Osteocyte (in vitro differentiated cells): ENCODE results near the gene ROCK1. TPM values are rescaled to one million over a fixed set of nuclear protein-coding genes. Genes with fewer than 3 reads are reported as not detected.
"Not testable (repeated sequence)": the region's sequence is repeated elsewhere in the genome, so short reads cannot be mapped to it uniquely, and the experiment has no call there.

Source experiments
- DNase-seq: peaks from one replicate; pipeline ENCODE4 v3.0.0; 2021; ENCODE audit warnings: mixed read lengths; ENCODE audit not compliant: unreplicated experiment; ENCODE audit errors: extremely low spot score
- H3K27ac Mint-ChIP-seq: one replicate; pipeline ENCODE4 v1.8.0; 2021; ENCODE audit warnings: mild to moderate bottlenecking, mixed read lengths; ENCODE audit not compliant: unreplicated experiment
- H3K27me3 Mint-ChIP-seq: one replicate; pipeline ENCODE4 v1.8.0; 2021; ENCODE audit warnings: mixed read lengths; ENCODE audit not compliant: unreplicated experiment
- H3K36me3 Mint-ChIP-seq: one replicate; pipeline ENCODE4 v1.8.0; 2021; ENCODE audit warnings: mixed read lengths; ENCODE audit not compliant: unreplicated experiment
- H3K4me1 Mint-ChIP-seq: one replicate; pipeline ENCODE4 v1.8.0; 2021; ENCODE audit warnings: mixed read lengths; ENCODE audit not compliant: unreplicated experiment
- H3K4me3 Mint-ChIP-seq: one replicate; pipeline ENCODE4 v1.8.0; 2021; ENCODE audit warnings: mild to moderate bottlenecking, moderate library complexity, mixed read lengths; ENCODE audit not compliant: unreplicated experiment
- H3K9me3 Mint-ChIP-seq: one replicate; pipeline ENCODE4 v1.8.0; 2021; ENCODE audit warnings: mixed read lengths; ENCODE audit not compliant: unreplicated experiment
- total RNA-seq: library from RNA; stranded (reverse); gene quantifications from 2 replicates; pipeline ENCODE4 v1.2.1, GENCODE V29; 2021
- TF ChIP-seq, protein P1 (sequence below): fragments of 200-600 bp; sonication (generic); IDR thresholded peaks from 2 replicates; pipeline ENCODE4 v1.5.0; 2021; ENCODE audit warnings: antibody characterized with exemption, mild to moderate bottlenecking, moderate library complexity

The ROCK1 gene
- total RNA-seq, 1 donor from 2014 or later: 50.8 TPM

DNA sequence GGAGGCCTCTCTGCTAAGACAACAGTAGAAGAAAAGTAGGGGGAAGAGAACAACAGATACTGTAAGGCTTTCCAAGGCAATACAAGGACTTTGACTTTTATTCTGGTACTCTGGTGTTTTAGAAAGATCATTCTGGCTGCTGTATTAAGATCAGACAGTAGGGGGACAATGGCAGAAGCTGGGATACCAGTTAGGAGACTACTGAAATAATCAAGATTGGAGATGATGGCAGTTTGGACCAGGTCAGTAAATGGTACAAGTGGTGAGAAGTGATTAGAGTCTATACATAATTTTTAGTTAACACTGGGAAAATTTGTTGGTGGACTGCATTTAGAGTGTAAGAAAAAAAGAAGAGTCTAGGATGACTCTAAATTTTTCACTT lies 139.7 kb downstream of the ROCK1 start:
- DNase-seq: no peak
- peak overlapping the region; percentile 2 for H3K27ac Mint-ChIP-seq
- peaks cover 29% of the 10 kb centered on the region for H3K36me3 Mint-ChIP-seq
- TF ChIP-seq, protein P1, sequence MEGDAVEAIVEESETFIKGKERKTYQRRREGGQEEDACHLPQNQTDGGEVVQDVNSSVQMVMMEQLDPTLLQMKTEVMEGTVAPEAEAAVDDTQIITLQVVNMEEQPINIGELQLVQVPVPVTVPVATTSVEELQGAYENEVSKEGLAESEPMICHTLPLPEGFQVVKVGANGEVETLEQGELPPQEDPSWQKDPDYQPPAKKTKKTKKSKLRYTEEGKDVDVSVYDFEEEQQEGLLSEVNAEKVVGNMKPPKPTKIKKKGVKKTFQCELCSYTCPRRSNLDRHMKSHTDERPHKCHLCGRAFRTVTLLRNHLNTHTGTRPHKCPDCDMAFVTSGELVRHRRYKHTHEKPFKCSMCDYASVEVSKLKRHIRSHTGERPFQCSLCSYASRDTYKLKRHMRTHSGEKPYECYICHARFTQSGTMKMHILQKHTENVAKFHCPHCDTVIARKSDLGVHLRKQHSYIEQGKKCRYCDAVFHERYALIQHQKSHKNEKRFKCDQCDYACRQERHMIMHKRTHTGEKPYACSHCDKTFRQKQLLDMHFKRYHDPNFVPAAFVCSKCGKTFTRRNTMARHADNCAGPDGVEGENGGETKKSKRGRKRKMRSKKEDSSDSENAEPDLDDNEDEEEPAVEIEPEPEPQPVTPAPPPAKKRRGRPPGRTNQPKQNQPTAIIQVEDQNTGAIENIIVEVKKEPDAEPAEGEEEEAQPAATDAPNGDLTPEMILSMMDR: peak; percentile 58
- H3K9me3 Mint-ChIP-seq: no peaks in the 10 kb centered on the region
- H3K4me3 Mint-ChIP-seq: no peak overlapping the region
- no peaks in the 10 kb centered on the region for H3K4me1 Mint-ChIP-seq
- no peaks in the 10 kb centered on the region for H3K27me3 Mint-ChIP-seq

DNA sequence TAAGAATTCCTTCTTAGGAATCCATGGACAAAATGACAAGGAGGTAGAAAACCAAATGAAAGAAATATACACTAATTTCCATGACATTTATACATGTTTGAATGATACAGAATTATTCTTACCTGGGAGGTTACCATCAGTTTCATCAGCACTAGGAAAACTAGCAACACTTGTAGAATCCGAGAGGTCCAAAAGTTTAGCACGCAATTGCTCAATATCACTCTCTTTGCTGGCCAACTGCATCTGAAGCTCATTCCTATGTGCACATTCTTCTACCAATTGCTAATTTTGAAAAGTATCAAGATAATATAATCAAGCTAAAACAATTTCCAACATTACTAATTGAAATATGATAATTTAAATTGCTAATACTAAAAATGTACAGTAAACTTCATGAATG lies 144.8 kb downstream of the ROCK1 start:
- Mint-ChIP-seq H3K27ac (no peak overlapping the region), H3K4me3 (no peak overlapping the region), H3K9me3 (no peaks in the 10 kb centered on the region), H3K36me3 (peaks cover 31% of the 10 kb centered on the region), H3K4me1 (no peaks in the 10 kb centered on the region), H3K27me3 (no peaks in the 10 kb centered on the region)
- no peak for DNase-seq
- TF ChIP-seq, protein P1: no peak

DNA sequence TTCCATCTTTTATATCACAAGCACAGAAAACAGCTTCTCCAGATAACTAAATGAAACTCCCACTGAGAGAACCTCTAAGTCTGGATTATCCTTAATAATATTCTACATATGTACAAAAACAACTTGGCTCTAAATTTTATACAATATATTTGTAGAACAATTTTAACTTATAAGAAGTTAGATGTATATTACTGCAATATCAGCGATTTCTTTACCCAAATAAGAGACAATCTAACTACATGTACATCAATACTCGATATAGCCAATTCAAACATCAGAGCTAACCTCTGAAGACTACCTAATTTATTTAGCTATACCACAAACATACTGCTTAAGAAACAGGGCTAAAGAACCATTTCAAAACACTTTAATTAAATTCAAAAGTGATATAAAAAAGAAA lies 148.6 kb downstream of the ROCK1 start:
- peaks cover 6% of the 10 kb centered on the region for H3K4me1 Mint-ChIP-seq
- H3K27ac Mint-ChIP-seq: no peak overlapping the region
- no peak overlapping the region for H3K4me3 Mint-ChIP-seq
- peaks cover 29% of the 10 kb centered on the region for H3K36me3 Mint-ChIP-seq
- TF ChIP-seq, protein P1: no peak
- H3K27me3 Mint-ChIP-seq: no peaks in the 10 kb centered on the region
- no peaks in the 10 kb centered on the region for H3K9me3 Mint-ChIP-seq
- no peak for DNase-seq

DNA sequence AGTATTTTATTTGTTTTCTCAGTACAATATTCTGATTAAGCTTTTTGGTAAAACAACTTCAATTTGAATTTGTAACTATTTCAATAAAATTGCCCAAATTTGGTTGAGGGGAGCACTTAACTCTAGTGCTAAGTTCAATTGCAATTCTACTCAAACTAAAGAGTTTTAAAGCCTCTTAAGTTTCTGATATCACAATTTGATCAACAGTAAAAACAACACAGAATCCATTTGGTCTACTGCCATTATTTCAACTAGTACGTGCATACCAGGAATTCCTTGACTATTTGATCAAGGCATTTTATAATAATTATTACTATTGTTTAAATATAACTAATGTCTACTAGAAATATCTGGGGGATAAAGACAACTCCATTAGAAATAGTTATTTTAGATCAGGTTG lies 150.9 kb downstream of the ROCK1 start:
- H3K27me3 Mint-ChIP-seq: no peaks in the 10 kb centered on the region
- TF ChIP-seq, protein P1: no peak
- peaks cover 17% of the 10 kb centered on the region for H3K36me3 Mint-ChIP-seq
- no peak overlapping the region for H3K4me3 Mint-ChIP-seq
- no peak overlapping the region for H3K27ac Mint-ChIP-seq
- DNase-seq: no peak
- H3K9me3 Mint-ChIP-seq: no peaks in the 10 kb centered on the region
- H3K4me1 Mint-ChIP-seq: peaks cover 6% of the 10 kb centered on the region

DNA sequence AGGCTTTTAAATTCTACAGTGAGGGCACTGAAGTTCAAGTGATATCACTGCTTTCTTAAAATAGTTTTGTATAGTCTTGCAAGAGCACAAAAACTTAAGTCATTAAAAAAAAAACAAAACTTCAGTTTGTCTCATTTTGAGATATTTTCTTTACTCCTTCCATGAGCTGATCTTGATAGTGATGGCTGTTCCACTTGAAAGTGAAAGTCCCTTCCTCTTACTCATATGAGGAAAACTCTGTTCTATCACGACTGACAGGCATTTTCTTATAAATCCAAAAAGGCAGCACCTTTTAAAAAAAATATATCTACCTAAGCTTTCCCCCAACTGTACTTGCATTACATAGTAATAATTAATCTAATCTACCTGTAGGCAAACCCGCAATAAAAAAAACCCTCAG lies 160.8 kb downstream of the ROCK1 start:
- H3K9me3 Mint-ChIP-seq, H3K36me3 Mint-ChIP-seq, H3K27me3 Mint-ChIP-seq, H3K4me1 Mint-ChIP-seq, H3K4me3 Mint-ChIP-seq, H3K27ac Mint-ChIP-seq, DNase-seq: not testable (repeated sequence)

Other genes with a start within 250 kb of the ROCK1 start
- 0.60 and 0.70 TPM in 2 replicates for gene GREB1L, start 130.4 kb upstream of the ROCK1 start, total RNA-seq